Glutamatergic neuron (in vitro differentiated cells): Measurements from ENCODE around the gene REC114. TPM values are rescaled to one million over a fixed set of nuclear protein-coding genes. Genes with fewer than 3 reads are reported as not detected.

Experiments
- DNase-seq: peaks from one replicate; pipeline ENCODE4 v3.0.0; 2022
- H3K27ac Mint-ChIP-seq: one replicate; pipeline ENCODE4 v1.8.0; 2020; ENCODE audit warnings: mild to moderate bottlenecking, mixed read lengths, inconsistent platforms; ENCODE audit not compliant: unreplicated experiment
- H3K27me3 Mint-ChIP-seq: one replicate; pipeline ENCODE4 v1.8.0; 2020; ENCODE audit warnings: mild to moderate bottlenecking, moderate library complexity, mixed read lengths, inconsistent platforms; ENCODE audit not compliant: unreplicated experiment
- H3K36me3 Mint-ChIP-seq: one replicate; pipeline ENCODE4 v1.8.0; 2020; ENCODE audit warnings: mild to moderate bottlenecking, mixed read lengths, inconsistent platforms; ENCODE audit not compliant: unreplicated experiment
- H3K4me1 Mint-ChIP-seq: one replicate; pipeline ENCODE4 v1.8.0; 2020; ENCODE audit warnings: mild to moderate bottlenecking, low read depth, mixed read lengths, inconsistent platforms; ENCODE audit not compliant: unreplicated experiment
- H3K4me3 Mint-ChIP-seq: one replicate; pipeline ENCODE4 v1.8.0; 2020; ENCODE audit warnings: mild to moderate bottlenecking, mixed read lengths, inconsistent platforms; ENCODE audit not compliant: unreplicated experiment
- H3K9me3 Mint-ChIP-seq: one replicate; pipeline ENCODE4 v1.8.0; 2020; ENCODE audit warnings: mild to moderate bottlenecking, moderate library complexity, mixed read lengths, inconsistent platforms; ENCODE audit not compliant: unreplicated experiment
- CTCF ChIP-seq: fragments of 200-600 bp; sonication (generic); IDR thresholded peaks from one replicate; pipeline ENCODE4 v1.5.0; 2021; ENCODE audit not compliant: partially characterized antibody, unreplicated experiment
- total RNA-seq: library from RNA; stranded (reverse); fragmentation: NEBNext Ultra II Directional; extraction: Animal tissue kit (Norgen Biotek cat#: 25700); gene quantifications from one replicate; pipeline ENCODE4 v1.2.1, GENCODE V29; 2021; ENCODE audit not compliant: unreplicated experiment

REC114 gene
- total RNA-seq, 1 donor from 2014 or later, result not detected

DNA sequence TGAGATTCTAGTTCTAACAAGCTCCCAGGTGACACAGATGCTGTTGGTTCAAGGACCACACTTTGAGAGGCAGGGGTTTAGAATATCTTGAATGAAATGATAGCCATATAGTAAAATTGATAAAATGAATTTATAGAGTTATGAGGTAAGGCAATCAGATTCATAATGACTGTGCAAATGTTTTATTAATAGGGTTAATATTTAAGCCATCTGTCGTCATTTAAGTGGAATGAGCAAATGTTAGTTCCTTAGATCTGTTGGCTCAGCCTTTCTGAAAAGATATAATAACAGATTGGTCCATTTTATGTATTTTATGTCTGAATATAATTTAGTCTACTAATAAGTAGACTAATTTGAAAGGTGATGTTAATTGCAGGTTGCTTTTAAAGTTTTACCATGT is 12.9 kb downstream of the REC114 start:
- no peak for DNase-seq
- no peak for TF ChIP-seq CTCF
- Mint-ChIP-seq H3K27ac (no peak overlapping the region), H3K9me3 (peaks cover 1% of the 10 kb centered on the region), H3K4me3 (no peak overlapping the region), H3K4me1 (no peaks in the 10 kb centered on the region), H3K27me3 (no peaks in the 10 kb centered on the region), H3K36me3 (no peaks in the 10 kb centered on the region)

DNA sequence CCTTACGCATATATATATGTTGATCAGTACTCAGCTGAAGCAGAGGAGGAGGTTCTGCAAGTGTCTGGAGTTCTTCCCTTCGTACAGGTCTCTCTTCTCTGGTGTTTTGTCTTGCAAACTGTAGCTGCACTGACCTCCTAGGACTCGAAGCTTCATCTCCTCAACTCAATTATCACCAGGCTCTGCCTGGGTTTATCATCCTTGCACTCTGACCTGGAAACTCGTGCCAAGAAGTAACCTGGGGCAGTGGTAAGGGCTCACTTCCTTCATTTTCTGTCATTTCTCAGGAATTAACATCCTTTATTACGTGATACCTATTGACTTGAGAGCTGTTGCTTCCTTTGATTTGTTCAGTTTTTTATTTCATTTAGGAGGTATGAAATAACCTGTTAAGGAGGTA is 14.4 kb downstream of the REC114 start:
- TF ChIP-seq CTCF, result no peak
- no peaks in the 10 kb centered on the region for H3K27me3 Mint-ChIP-seq
- DNase-seq, result no peak
- no peak overlapping the region for H3K4me3 Mint-ChIP-seq
- H3K4me1 Mint-ChIP-seq, result no peaks in the 10 kb centered on the region
- H3K27ac Mint-ChIP-seq, result no peak overlapping the region
- H3K36me3 Mint-ChIP-seq, result no peaks in the 10 kb centered on the region
- no peaks in the 10 kb centered on the region for H3K9me3 Mint-ChIP-seq

- no peaks in the 10 kb centered on the region for H3K27me3 Mint-ChIP-seq
- no peak for DNase-seq
- no peak overlapping the region for H3K4me3 Mint-ChIP-seq
- no peak for TF ChIP-seq CTCF
- H3K9me3 Mint-ChIP-seq, result no peaks in the 10 kb centered on the region
- no peak overlapping the region for H3K27ac Mint-ChIP-seq
- H3K36me3 Mint-ChIP-seq, result no peaks in the 10 kb centered on the region
- no peaks in the 10 kb centered on the region for H3K4me1 Mint-ChIP-seq
Measured at GRCh38 chr15:73460662-73461061, 17.7 kb downstream of the REC114 start.

- no peak for DNase-seq
- Mint-ChIP-seq H3K27ac (no peak overlapping the region), H3K4me1 (no peaks in the 10 kb centered on the region), H3K27me3 (no peaks in the 10 kb centered on the region), H3K36me3 (no peaks in the 10 kb centered on the region), H3K9me3 (no peaks in the 10 kb centered on the region), H3K4me3 (no peak overlapping the region)
- peak; percentile 43 for TF ChIP-seq CTCF
Measured at GRCh38 chr15:73464602-73465001, 21.6 kb downstream of the REC114 start.

DNA sequence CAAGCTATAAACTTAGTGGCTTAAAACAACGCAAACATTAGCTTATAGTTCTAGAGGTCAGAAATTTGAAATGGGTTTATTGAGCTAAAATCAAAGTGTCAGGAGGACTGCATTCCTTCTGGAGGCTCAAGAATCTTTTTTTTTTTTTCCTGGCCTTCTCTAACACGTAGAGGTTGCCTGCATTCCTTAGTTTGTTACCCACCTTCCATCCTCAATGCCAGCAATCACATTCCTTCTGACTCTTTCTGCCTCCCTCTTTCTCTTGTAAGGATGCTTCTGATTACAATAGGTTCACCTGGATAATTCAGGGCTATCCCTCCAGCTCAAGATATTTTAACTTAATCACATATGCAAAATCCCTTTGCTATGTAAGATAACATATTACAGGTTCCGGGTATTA is 24.8 kb downstream of the REC114 start:
- Mint-ChIP-seq H3K4me3 (no peak overlapping the region), H3K27ac (no peak overlapping the region), H3K9me3 (no peaks in the 10 kb centered on the region), H3K36me3 (no peaks in the 10 kb centered on the region), H3K4me1 (no peaks in the 10 kb centered on the region), H3K27me3 (peaks cover 3% of the 10 kb centered on the region)
- DNase-seq, result no peak
- TF ChIP-seq CTCF, result no peak
